SK-N-SH treated with all-trans-retinoic acid at 6 μM for 48 hours (cell line): ENCODE measurements around the gene ZNF236.

Source experiments
- ATAC-seq: fragments of 200-7000 bp; cut with Tn5 transposase; 3 replicates; pipeline ENCODE4 v1.9.1; 2020; ENCODE audit warnings: mild to moderate bottlenecking, moderate library complexity
- ARNTL ChIP-seq: fragments of 450-650 bp; formaldehyde crosslinking; IDR thresholded peaks from 2 replicates; pipeline ENCODE4 v1.5.0; 2020; ENCODE audit warnings: low read depth, mild to moderate bottlenecking, moderate library complexity, borderline replicate concordance
- BACH2 ChIP-seq: fragments of 250-450 bp; sonication (Bioruptor Pico); IDR thresholded peaks from 2 replicates; pipeline ENCODE4 v1.9.0; 2021; ENCODE audit warnings: mild to moderate bottlenecking, borderline replicate concordance
- CSDC2 ChIP-seq: fragments of 250-450 bp; sonication (Bioruptor Pico); IDR thresholded peaks from 2 replicates; pipeline ENCODE4 v1.5.0; 2020; ENCODE audit warnings: mild to moderate bottlenecking, moderate library complexity
- CSRNP3 ChIP-seq: fragments of 250-450 bp; sonication (Bioruptor Pico); IDR thresholded peaks from 2 replicates; pipeline ENCODE4 v1.5.1; 2021; ENCODE audit warnings: mild to moderate bottlenecking, moderate library complexity
- ESRRG ChIP-seq: fragments of 250-450 bp; sonication (Bioruptor Pico); IDR thresholded peaks from 2 replicates; pipeline ENCODE4 v1.6.1; 2021; ENCODE audit warnings: mild to moderate bottlenecking
- GLIS3 ChIP-seq: fragments of 250-450 bp; sonication (Bioruptor Pico); IDR thresholded peaks from 2 replicates; pipeline ENCODE4 v1.5.0; 2020; ENCODE audit warnings: mild to moderate bottlenecking, moderate library complexity
- ISL1 ChIP-seq: fragments of 250-450 bp; sonication (Bioruptor Pico); IDR thresholded peaks from 2 replicates; pipeline ENCODE4 v2.1.2; 2022; ENCODE audit warnings: mild to moderate bottlenecking, moderate library complexity
- OSR1 ChIP-seq: fragments of 250-450 bp; sonication (Bioruptor Pico); IDR thresholded peaks from 2 replicates; pipeline ENCODE4 v1.8.0; 2022; ENCODE audit warnings: moderate library complexity, mild to moderate bottlenecking, inconsistent platforms
- PATZ1 ChIP-seq: fragments of 250-450 bp; sonication (Bioruptor Pico); IDR thresholded peaks from 2 replicates; pipeline ENCODE4 v1.8.0; 2020; ENCODE audit warnings: mild to moderate bottlenecking, moderate library complexity, borderline replicate concordance
- PPARA ChIP-seq: fragments of 250-450 bp; sonication (Bioruptor Pico); IDR thresholded peaks from 2 replicates; pipeline ENCODE4 v1.5.0; 2020; ENCODE audit warnings: mild to moderate bottlenecking, borderline replicate concordance
- RARB ChIP-seq: fragments of 250-450 bp; sonication (Bioruptor Pico); IDR thresholded peaks from 2 replicates; pipeline ENCODE4 v1.8.0; 2021; ENCODE audit warnings: mild to moderate bottlenecking, moderate library complexity
- SNAI2 ChIP-seq: fragments of 250-450 bp; sonication (Bioruptor Pico); IDR thresholded peaks from 2 replicates; pipeline ENCODE4 v1.5.0; 2020; ENCODE audit warnings: mild to moderate bottlenecking, moderate library complexity
- TCF4 ChIP-seq: fragments of 250-450 bp; sonication (Bioruptor Pico); IDR thresholded peaks from 2 replicates; pipeline ENCODE4 v1.8.0; 2021; ENCODE audit warnings: mild to moderate bottlenecking, moderate library complexity, borderline replicate concordance
- TOX ChIP-seq: fragments of 250-450 bp; sonication (Bioruptor Pico); IDR thresholded peaks from 2 replicates; pipeline ENCODE4 v1.8.0; 2021; ENCODE audit warnings: mild to moderate bottlenecking, moderate library complexity, borderline replicate concordance
- ZFP3 ChIP-seq: fragments of 250-450 bp; sonication (Bioruptor Pico); IDR thresholded peaks from 2 replicates; pipeline ENCODE4 v1.5.0; 2020; ENCODE audit warnings: mild to moderate bottlenecking, moderate library complexity
- ZFP30 ChIP-seq: fragments of 450-650 bp; formaldehyde crosslinking; IDR thresholded peaks from 2 replicates; pipeline ENCODE4 v1.5.0; 2022; ENCODE audit warnings: mild to moderate bottlenecking, moderate library complexity
- ZNF565 ChIP-seq: fragments of 450-650 bp; formaldehyde crosslinking; conservative IDR thresholded peaks from 2 replicates; pipeline ENCODE4 v1.5.0; 2020; ENCODE audit warnings: low read depth, mild to moderate bottlenecking, moderate library complexity
- ZNF70 ChIP-seq: fragments of 450-650 bp; formaldehyde crosslinking; IDR thresholded peaks from 2 replicates; pipeline ENCODE4 v1.5.0; 2020; ENCODE audit warnings: mild to moderate bottlenecking, moderate library complexity
- ZNF8 ChIP-seq: fragments of 450-650 bp; formaldehyde crosslinking; IDR thresholded peaks from 2 replicates; pipeline ENCODE4 v1.5.0; 2020; ENCODE audit warnings: mild to moderate bottlenecking, moderate library complexity
- TF ChIP-seq, protein P1 (sequence below): fragments of 250-450 bp; sonication (Bioruptor Pico); IDR thresholded peaks from 2 replicates; pipeline ENCODE4 v1.8.0; 2021; ENCODE audit warnings: low read depth, mild to moderate bottlenecking, moderate library complexity, borderline replicate concordance

ZNF236 gene

GRCh38 chr18:76908277-76908676, 85.9 kb downstream of the ZNF236 start:
- no peak for TF ChIP-seq ZNF8 (CRISPR knock-in tag)
- TF ChIP-seq ZNF565 (CRISPR knock-in tag): no peak
- TF ChIP-seq ZNF70: no peak
- no peak for TF ChIP-seq ESRRG
- no peak for TF ChIP-seq OSR1 (CRISPR knock-in tag)
- no peak for TF ChIP-seq TCF4
- no peak for TF ChIP-seq GLIS3 (CRISPR knock-in tag)
- TF ChIP-seq ZFP30 (CRISPR knock-in tag): no peak
- no peak for TF ChIP-seq ARNTL (CRISPR knock-in tag)
- TF ChIP-seq PPARA: no peak
- no peak for TF ChIP-seq CSDC2
- ATAC-seq: no peak

- TF ChIP-seq CSRNP3 (CRISPR knock-in tag): no peak
- ATAC-seq: no peak
Observed at GRCh38 chr18:76909439-76909838, 87.1 kb downstream of the ZNF236 start.

- TF ChIP-seq TOX (CRISPR knock-in tag) (no peak), SNAI2 (CRISPR knock-in tag) (no peak), OSR1 (CRISPR knock-in tag) (no peak), ZNF70 (no peak), PATZ1 (no peak), CSDC2 (no peak), ARNTL (CRISPR knock-in tag) (no peak), ZFP30 (CRISPR knock-in tag) (no peak), RARB (CRISPR knock-in tag) (no peak), ZFP3 (CRISPR knock-in tag) (no peak)
- TF ChIP-seq, protein P1, sequence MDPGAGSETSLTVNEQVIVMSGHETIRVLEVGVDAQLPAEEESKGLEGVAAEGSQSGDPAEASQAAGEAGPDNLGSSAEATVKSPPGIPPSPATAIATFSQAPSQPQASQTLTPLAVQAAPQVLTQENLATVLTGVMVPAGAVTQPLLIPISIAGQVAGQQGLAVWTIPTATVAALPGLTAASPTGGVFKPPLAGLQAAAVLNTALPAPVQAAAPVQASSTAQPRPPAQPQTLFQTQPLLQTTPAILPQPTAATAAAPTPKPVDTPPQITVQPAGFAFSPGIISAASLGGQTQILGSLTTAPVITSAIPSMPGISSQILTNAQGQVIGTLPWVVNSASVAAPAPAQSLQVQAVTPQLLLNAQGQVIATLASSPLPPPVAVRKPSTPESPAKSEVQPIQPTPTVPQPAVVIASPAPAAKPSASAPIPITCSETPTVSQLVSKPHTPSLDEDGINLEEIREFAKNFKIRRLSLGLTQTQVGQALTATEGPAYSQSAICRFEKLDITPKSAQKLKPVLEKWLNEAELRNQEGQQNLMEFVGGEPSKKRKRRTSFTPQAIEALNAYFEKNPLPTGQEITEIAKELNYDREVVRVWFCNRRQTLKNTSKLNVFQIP (CRISPR knock-in tag): no peak
- no peak for ATAC-seq
Observed at GRCh38 chr18:76911440-76911839, 89.1 kb downstream of the ZNF236 start.

DNA sequence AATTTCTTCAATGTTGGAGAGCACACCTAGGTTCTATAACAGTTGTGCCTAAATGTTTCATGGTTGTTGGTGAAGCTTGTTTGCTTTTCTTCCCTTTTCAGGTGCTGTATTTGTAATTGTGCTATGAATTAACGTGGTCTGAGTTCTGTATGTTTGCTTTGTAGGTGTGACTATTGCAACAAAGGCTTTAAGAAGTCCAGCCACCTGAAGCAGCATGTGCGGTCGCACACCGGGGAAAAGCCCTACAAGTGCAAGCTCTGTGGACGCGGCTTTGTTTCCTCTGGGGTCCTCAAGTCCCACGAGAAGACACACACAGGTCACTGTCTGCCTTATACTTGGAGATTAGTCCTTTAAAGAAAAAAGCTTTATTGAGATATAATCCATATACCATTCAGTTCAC, 91.2 kb downstream of the ZNF236 start:
- ATAC-seq: no peak

GRCh38 chr18:76914314-76914713, 92.0 kb downstream of the ZNF236 start:
- no peak for ATAC-seq
- TF ChIP-seq ISL1 (CRISPR knock-in tag) (no peak), ESRRG (no peak), GLIS3 (CRISPR knock-in tag) (no peak), PATZ1 (no peak), CSRNP3 (CRISPR knock-in tag) (no peak), ZNF565 (CRISPR knock-in tag) (no peak), BACH2 (no peak), CSDC2 (no peak), PPARA (no peak), ARNTL (CRISPR knock-in tag) (no peak), TOX (CRISPR knock-in tag) (no peak)
- TF ChIP-seq, protein P1 (CRISPR knock-in tag): no peak

More for the DNA sequence above, 91.2 kb downstream of the ZNF236 start:
- TF ChIP-seq RARB (CRISPR knock-in tag): no peak
- TF ChIP-seq PPARA: no peak
- TF ChIP-seq ESRRG: no peak
- TF ChIP-seq OSR1 (CRISPR knock-in tag): no peak
- TF ChIP-seq CSRNP3 (CRISPR knock-in tag): no peak
